ENCODE measurements around the gene AIFM1.

The AIFM1 gene

DNA sequence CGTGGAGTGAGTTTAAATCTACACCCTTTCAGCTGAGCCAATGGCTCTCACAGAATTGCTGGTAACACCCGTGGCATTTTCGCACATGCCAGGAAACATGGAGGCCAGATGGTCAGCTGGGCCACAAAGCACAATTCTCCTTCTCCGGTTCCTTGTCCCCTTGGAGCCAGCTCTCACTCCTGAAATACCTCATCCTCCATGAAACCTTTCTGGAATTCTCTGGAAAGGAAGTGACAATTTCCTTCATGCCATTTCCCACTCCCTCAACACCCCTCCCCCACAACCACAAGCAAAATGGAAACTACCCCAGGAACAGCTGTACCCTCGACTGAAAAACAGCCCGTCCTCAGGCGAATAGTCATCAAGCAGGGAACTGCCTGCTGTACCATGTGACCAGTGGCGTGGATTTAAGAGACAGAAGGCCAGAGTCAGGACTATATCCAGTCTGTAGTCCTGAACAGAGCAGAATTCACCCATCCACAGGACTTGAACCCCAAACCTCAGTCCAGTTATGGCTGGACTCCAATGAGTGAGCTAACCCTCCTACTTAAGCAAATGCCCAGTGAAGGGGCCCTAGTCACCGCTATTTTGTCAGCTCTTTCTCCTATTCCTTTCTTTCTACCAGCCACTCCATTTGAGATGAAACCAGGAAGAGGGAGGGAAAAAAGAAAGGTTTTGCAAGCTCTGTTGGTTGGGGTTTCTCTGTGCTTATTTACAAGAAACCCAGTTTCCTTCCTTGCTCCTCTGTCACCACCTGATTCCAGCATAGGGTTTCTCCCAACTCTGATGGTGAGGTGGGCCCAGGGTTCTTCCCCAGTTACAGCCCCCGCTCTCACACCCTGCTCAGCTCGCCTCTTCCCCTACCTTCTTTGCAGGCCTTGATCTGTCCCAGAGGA, 79.8 kb downstream of the AIFM1 start:
- Histone ChIP-seq H3K27ac (no peak overlapping the region), H3K4me1 (peaks cover 0 to 20% (median 2%) of the 10 kb centered on the region in 4 donors), H3K4me3 (no peak overlapping the region), H3K36me3 (no peaks in the 10 kb centered on the region), H3K9me3 (no peaks in the 10 kb centered on the region), H3K27me3 (no peaks in the 10 kb centered on the region)
- DNase-seq = no peak
- intact Hi-C loops (cut with DNase I; ENCODE audit: low total_unique reads) = no loop called here
- TF ChIP-seq, protein P1, sequence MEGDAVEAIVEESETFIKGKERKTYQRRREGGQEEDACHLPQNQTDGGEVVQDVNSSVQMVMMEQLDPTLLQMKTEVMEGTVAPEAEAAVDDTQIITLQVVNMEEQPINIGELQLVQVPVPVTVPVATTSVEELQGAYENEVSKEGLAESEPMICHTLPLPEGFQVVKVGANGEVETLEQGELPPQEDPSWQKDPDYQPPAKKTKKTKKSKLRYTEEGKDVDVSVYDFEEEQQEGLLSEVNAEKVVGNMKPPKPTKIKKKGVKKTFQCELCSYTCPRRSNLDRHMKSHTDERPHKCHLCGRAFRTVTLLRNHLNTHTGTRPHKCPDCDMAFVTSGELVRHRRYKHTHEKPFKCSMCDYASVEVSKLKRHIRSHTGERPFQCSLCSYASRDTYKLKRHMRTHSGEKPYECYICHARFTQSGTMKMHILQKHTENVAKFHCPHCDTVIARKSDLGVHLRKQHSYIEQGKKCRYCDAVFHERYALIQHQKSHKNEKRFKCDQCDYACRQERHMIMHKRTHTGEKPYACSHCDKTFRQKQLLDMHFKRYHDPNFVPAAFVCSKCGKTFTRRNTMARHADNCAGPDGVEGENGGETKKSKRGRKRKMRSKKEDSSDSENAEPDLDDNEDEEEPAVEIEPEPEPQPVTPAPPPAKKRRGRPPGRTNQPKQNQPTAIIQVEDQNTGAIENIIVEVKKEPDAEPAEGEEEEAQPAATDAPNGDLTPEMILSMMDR (IDR thresholded peaks at IDR 0.05) = no peak

- intact Hi-C loops (cut with DNase I; ENCODE audit: low total_unique reads) = loop anchor here (5.0 kb wide), 2 partner anchors 38 to 108 kb away; no protein-coding TSS in a partner anchor
- no peak overlapping the region for H3K4me3 ChIP-seq
- no peaks in the 10 kb centered on the region for H3K9me3 ChIP-seq
- no peak overlapping the region for H3K27ac ChIP-seq
- TF ChIP-seq, protein P1 (IDR thresholded peaks at IDR 0.05) = no peak
- no peak for DNase-seq
- H3K27me3 ChIP-seq = no peaks in the 10 kb centered on the region
- no peaks in the 10 kb centered on the region for H3K36me3 ChIP-seq
- peaks cover 0 to 23% (median 2%) of the 10 kb centered on the region in 4 donors for H3K4me1 ChIP-seq
These were observed 80.9 kb downstream of the AIFM1 start for GRCh38 chrX:130084631-130085237.

DNA sequence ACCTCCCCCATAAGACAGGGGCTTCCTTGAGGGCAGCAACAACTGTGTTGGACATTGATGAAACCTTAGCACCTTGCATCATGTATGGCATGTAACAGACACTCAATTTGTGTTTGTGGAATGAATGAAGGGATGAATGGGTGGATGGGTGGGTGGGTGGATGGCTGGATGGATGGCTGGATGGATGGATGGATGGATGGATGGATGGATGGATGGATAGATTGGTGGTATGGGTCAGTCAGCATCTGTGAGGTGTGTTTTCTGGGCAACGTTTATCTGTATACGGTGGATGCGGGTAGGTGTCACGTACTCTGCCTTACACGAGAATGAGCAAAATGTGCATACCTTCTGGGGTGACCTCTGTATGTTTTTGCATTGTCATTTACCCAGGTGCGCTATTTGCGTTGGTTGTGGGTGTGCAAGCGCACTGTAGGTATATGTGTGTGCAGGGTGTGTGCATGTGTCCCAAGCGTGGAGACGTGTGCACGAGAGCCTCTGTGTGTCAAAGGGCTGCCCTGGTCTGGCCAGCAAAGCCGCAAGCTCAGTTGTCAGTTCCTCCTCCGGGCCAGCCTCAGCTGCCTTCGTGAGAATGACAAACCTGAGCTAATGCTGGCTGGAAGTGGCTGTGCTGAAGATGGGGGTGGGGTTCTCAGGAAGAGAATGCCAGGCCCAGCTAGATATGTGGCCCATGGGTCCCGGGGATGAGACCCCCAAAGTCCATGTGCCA, 81.8 kb downstream of the AIFM1 start:
- H3K9me3 ChIP-seq = no peaks in the 10 kb centered on the region
- no peak for DNase-seq
- no peaks in the 10 kb centered on the region for H3K36me3 ChIP-seq
- TF ChIP-seq, protein P1 (IDR thresholded peaks at IDR 0.05) = no peak
- peaks cover 0 to 24% (median 2%) of the 10 kb centered on the region in 4 donors for H3K4me1 ChIP-seq
- no peak overlapping the region for H3K27ac ChIP-seq
- no peak overlapping the region for H3K4me3 ChIP-seq
- intact Hi-C loops (cut with DNase I; ENCODE audit: low total_unique reads) = loop anchor here (5.0 kb wide), 2 partner anchors 38 to 108 kb away; no protein-coding TSS in a partner anchor
- H3K27me3 ChIP-seq = no peaks in the 10 kb centered on the region

DNA sequence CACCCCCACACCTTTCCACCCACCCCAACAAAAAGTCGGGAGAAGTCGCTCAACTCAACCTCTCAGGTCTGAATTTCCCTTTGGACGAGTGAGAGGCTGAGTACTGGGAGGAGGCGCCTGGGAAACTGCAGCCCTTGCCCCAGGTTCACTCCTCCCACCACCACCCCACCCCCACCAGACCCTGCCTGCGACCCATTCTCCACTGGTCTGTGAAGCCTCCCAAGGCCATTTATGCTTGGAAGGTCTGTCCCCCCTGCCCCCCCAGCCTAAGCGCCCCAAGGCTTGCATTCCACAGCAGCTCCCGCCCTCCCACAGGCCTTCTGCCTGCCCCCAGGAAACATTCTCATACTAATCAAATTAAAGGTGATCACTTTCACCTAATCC, 82.5 kb downstream of the AIFM1 start:
- Histone ChIP-seq H3K27ac (peak overlapping the region in 1 of 2 donors; percentile 59), H3K4me1 (peaks cover 0 to 24% (median 2%) of the 10 kb centered on the region in 4 donors), H3K9me3 (no peaks in the 10 kb centered on the region), H3K4me3 (no peak overlapping the region), H3K27me3 (no peaks in the 10 kb centered on the region), H3K36me3 (no peaks in the 10 kb centered on the region)
- no peak for DNase-seq
- TF ChIP-seq, protein P1 (IDR thresholded peaks at IDR 0.05) = no peak
- intact Hi-C loops (cut with DNase I; ENCODE audit: low total_unique reads) = loop anchor here (5.0 kb wide), 2 partner anchors 39 to 109 kb away; no protein-coding TSS in a partner anchor
